Skin of body (tissue), 2 donors: ENCODE results near the gene UBE2O. TPM values are rescaled to one million over a fixed set of nuclear protein-coding genes. Genes with fewer than 3 reads are reported as not detected.
"Not testable (repeated sequence)": the region's sequence is repeated elsewhere in the genome, so short reads cannot be mapped to it uniquely, and the experiment has no call there.

Experiments used
- DNase-seq: peaks from one replicate; lab custom pipeline; 2025; lab: John Stamatoyannopoulos, UW
- total RNA-seq: library from RNA; depleted of rRNA; stranded (reverse); fragments of >200 nt; gene quantifications from one replicate; pipeline ENCODE4 v1.2.3, GENCODE V29; 2014

UBE2O gene
- total RNA-seq, 1 donor from 2014 or later: 20.2 TPM

GRCh38 chr17:76353004-76353598, 99.9 kb downstream of the UBE2O start:
- no peak for DNase-seq

- no peak for DNase-seq
Measured at GRCh38 chr17:76351526-76352071, 101.4 kb downstream of the UBE2O start.

GRCh38 chr17:76350463-76350862, 102.5 kb downstream of the UBE2O start:
- DNase-seq: no peak

- not testable (repeated sequence) for DNase-seq
Measured at GRCh38 chr17:76346936-76347335, 106.0 kb downstream of the UBE2O start.

- DNase-seq: no peak
Measured at GRCh38 chr17:76345377-76345974, 107.5 kb downstream of the UBE2O start.

- DNase-seq: no peak
Measured at GRCh38 chr17:76343106-76343505, 109.8 kb downstream of the UBE2O start.

- DNase-seq: no peak
Measured at GRCh38 chr17:76341301-76341700, 111.7 kb downstream of the UBE2O start.

Other genes with a start within 250 kb of the UBE2O start
- gene RNF157, start 212.7 kb downstream of the UBE2O start, total RNA-seq: 5.2 TPM
- 8.2 TPM for gene UBALD2, start 187.8 kb downstream of the UBE2O start, total RNA-seq
- gene QRICH2, start 144.9 kb downstream of the UBE2O start, total RNA-seq: 2.5 TPM
- gene PRPSAP1, start 99.2 kb downstream of the UBE2O start, total RNA-seq: 53.7 TPM
- gene SPHK1, start 68.5 kb downstream of the UBE2O start, total RNA-seq: 4.1 TPM
- gene AANAT, start 14.5 kb upstream of the UBE2O start, total RNA-seq: not detected
- 9.9 TPM for gene RHBDF2, start 48.3 kb upstream of the UBE2O start, total RNA-seq
- gene CYGB, start 84.6 kb upstream of the UBE2O start, total RNA-seq: 6.9 TPM
- gene PRCD, start 86.9 kb upstream of the UBE2O start, total RNA-seq: 2.7 TPM
- gene ST6GALNAC2, start 132.7 kb upstream of the UBE2O start, total RNA-seq: 28.0 TPM
- gene ST6GALNAC1, start 190.6 kb upstream of the UBE2O start, total RNA-seq: not detected